ENCODE results near the gene DENND2C.
A peak's percentile ranks its signal among the peaks of the same experiment; 100 is the strongest.

The DENND2C gene

GRCh38 chr1:114669562-114670082 is at the start of gene DENND2C:
Gene DENND2C (minus strand): TSS chr1:114670049. CDS start chr1:114625984, 44,065 bp downstream.
- no peak for DNase-seq (ENCODE audit: low read depth)

GRCh38 chr1:114719424-114719787 is 49.6 kb upstream of the DENND2C start:
- DNase-seq (ENCODE audit: low read depth): peak; percentile 13

GRCh38 chr1:114718661-114719423 is 49.0 kb upstream of the DENND2C start:
- peak; percentile 62 for DNase-seq (ENCODE audit: low read depth)

GRCh38 chr1:114716304-114717170 is 46.7 kb upstream of the DENND2C start, which contains the start of gene NRAS:
Gene NRAS (minus strand): TSS chr1:114716771. CDS start chr1:114716160, 611 bp downstream.
- DNase-seq (ENCODE audit: low read depth): peak; percentile 93

GRCh38 chr1:114715952-114716303 is 46.1 kb upstream of the DENND2C start:
- no peak for DNase-seq (ENCODE audit: low read depth)

DNA sequence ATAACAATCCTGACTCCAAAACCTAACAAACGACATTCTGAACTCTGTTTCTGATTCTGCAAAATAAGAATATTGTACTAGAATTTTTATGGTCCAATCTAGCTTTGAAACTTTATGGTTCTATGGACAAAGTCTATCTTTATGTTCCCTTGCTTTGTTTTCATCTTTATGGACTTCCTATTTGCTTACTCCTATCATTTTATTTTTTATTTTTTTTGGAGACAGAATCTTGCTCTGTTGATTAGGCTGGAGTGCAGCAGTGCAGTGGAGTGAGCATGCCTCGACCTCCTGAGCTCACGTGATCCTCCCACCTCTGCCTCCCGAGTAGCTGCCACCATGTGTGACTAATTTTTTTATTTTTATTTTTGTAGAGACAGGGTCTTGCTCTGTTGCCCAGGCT is 43.1 kb upstream of the DENND2C start:
- no peak for DNase-seq (ENCODE audit: low read depth)

DNA sequence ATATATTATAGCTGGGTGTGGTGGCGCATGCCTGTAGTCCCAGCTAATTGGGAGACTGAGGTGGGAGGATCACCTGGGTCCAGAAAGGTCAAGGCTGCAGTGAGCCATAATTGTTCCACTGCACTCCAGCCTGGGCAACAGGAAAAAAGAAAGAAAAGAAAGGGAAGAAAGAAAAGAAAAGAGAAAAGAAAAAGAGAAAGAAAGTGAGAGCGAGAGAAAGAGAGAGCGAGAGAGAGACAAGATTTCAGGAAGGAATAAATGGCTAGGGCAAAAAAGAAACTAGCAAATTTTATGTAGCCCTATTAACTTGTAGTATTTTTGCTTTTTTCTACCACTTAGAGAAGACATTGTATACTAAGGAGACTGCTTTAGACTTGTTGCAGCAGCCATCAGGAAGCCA is 40.5 kb upstream of the DENND2C start:
- DNase-seq (ENCODE audit: low read depth): no peak

GRCh38 chr1:114707604-114708003 is 37.8 kb upstream of the DENND2C start:
- DNase-seq (ENCODE audit: low read depth): no peak

DNA sequence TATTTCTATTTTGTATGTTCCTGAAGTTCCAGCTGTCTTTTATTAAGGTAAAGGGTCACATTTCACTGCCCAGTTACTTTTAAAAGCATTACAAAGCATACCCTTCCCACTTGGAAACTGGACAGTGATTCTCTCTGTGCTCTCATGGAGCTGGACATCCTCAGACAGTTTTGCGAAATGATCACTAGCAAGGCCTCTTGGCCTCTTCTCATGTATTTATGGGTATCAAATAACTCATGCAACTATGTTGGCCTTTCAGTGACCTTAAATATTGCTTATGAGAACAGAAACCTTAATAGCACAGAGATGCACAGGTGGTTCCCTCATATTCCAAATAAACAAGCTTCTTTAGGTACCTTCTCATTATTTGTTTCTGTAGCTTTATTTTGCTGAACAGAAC is 33.4 kb upstream of the DENND2C start:
- peak; percentile 25 for DNase-seq (ENCODE audit: low read depth)

- no peak for DNase-seq (ENCODE audit: low read depth)
Observed at GRCh38 chr1:114702737-114703136, 32.9 kb upstream of the DENND2C start.

GRCh38 chr1:114701931-114702330 is 32.1 kb upstream of the DENND2C start:
- no peak for DNase-seq (ENCODE audit: low read depth)

- DNase-seq (ENCODE audit: low read depth): no peak
Observed at GRCh38 chr1:114700036-114700600, 30.3 kb upstream of the DENND2C start.

DNA sequence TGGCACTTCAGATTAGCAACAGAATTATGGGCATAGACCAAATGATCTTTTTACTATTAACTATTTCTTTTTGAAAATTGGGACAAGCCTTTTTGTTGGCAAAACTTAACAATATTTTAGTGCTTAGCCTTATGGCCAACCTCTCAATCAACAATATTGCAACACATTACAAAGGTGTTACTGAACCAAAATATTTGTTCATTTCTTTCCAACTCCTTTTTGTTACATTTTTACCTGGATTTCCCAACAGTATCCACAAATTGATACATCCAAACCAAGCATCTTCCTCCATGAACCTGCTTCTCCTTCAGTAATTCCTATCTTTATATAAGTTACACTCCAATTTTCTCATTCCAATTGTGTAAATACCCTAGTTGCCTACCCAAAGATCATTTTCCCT is 27.0 kb upstream of the DENND2C start:
- no peak for DNase-seq (ENCODE audit: low read depth)

- DNase-seq (ENCODE audit: low read depth): peak; percentile 50
Observed at GRCh38 chr1:114695430-114696058, 25.7 kb upstream of the DENND2C start, which contains the start of gene AMPD1. Gene AMPD1 (minus strand): TSS chr1:114695546. CDS start chr1:114695471, 75 bp downstream.

DNA sequence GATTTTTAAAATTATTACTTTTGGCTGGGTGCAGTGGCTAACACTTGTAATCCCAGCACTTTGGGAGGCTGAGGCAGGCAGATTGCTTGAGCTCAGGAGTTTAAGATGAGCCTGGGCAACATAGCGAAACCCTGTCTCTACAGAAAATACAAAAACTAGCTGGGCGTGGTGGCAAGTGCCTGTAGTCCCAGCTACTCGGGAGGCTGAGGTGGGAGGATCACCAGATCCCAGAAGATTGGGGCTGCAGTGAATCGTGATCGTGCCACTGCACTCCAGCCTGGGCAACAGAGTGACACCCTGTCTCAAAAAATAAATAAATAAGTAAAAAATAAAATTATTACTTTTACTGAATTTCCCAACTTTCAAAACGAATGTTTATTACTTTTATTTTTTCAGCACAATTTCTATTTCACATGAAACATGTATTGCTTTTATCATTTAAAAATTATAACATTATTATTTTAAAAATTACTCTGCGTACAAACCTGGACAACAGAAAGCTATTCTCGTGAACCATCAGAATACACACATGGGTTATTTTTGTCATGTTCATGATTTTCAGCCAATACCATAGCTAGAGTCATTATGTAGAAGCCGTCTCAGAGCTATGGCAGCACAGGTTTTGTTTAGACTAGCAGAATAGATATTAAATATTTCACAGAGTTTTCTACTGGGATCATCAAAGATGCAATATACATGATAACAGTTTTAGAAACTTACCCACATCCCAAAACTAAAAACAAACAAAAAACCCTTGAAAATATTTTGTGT is 24.9 kb upstream of the DENND2C start:
- DNase-seq (ENCODE audit: low read depth): no peak

DNA sequence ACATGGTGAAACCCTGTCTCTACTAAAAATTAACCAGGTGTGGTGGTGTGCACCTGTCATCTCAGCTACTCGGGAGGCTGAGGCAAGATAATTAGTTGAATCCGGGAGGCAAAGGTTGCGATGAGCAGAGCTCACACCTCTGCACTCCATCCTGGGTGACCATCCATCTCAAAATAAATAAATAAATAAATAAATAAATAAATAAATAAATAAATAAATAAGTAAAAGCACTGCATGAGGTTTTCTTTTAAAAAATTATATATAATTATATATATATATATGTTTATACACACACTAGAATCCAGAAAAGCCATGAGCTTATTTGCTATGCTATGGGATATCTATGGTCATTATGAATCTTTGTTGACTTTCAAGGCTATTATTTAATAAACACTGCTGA is 23.1 kb upstream of the DENND2C start:
- DNase-seq (ENCODE audit: low read depth): no peak

GRCh38 chr1:114691061-114691460 is 21.2 kb upstream of the DENND2C start:
- peak; percentile 20 for DNase-seq (ENCODE audit: low read depth)

DNA sequence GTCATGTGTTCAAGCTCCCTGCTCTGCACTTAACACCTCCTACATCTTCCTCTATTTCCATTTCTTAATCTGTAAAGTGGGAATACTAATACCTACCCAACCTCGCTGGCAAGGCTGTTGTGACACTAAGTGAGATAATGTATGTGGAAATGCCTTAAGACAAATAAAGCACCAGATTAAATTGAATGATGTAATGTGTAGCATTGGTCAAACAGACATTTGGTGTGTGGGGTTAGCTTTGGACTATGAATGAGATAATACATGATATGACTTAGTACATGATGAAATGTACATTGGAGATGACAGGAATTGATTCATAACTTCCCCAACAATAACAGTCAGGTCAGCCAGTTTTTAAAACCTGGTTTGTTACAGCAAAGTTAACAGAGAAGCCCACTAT is 20.3 kb upstream of the DENND2C start:
- DNase-seq (ENCODE audit: low read depth): no peak

DNA sequence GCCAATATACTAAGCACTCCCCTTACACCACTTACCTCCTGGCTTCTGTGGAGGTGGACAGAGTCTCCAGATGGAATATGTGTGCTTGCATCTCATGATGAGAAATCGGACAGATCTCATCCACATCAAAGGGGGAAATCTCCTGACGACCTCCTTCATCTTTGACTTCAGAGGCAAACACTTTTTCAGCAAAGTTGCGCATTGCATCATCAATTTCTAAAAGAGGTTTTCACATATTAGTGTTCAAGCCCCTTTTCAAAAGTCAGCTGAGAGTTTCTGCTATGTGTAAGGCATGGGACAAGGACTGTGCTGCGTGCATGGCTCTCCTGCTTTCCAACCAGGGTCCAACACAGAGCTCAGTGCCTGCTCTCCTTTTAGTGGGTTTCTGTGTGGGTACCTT is 18.7 kb upstream of the DENND2C start:
- DNase-seq (ENCODE audit: low read depth): no peak

DNA sequence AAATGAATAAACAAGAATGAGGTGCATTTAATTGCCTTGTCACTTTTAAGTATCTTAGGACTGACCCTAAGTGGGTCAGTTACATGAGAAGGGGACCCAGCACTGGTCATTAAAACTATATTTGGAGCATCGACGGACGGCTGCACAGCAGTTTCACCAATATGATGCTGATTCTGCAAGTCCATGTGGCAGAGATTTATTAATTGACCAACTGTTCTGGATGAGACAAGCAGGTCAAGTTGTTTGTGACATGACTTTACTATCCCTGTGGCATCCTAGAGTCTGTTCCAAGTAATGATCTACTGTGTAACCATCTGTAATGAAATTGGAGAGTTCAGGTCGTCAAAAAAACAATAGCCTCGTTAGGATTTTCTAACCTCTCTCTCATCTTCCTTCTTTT is 16.0 kb upstream of the DENND2C start:
- DNase-seq (ENCODE audit: low read depth): no peak

- no peak for DNase-seq (ENCODE audit: low read depth)
Observed at GRCh38 chr1:114677691-114678090, 7.8 kb upstream of the DENND2C start.
